Measurements from ENCODE around the gene WFDC11. TPM values are rescaled to one million over a fixed set of nuclear protein-coding genes. Genes with fewer than 3 reads are reported as not detected.

WFDC11 gene
- polyA plus RNA-seq, 4 donors: not detected

DNA sequence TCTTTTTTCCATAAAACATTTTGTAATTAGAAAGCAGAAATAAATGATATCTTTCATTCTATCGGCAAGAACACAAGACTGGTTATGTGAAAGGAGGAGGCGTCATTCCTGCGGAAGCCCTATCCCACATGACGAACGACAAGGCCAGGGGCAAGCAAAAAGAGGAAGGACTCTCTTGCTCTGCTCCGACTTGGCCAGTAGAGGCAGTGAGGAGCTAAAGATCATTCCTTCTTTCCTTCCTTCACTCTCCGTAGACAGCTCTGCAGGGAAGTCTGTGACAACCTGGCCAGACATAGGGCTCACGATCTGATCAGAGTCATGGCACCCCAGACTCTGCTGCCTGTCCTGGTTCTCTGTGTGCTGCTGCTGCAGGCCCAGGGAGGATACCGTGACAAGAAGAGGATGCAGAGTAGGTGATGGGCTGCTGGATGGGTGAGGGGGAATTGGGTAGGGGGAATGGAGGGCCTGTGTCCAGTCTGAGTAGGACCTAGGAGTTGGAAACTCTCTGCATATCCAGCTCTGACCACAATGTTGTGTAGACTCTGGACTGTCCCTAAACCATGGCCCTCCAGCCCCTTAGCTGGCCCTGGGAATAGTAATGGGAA, 40.4 kb downstream of the WFDC11 start, which contains the start of gene WFDC10A:
WFDC10A (plus strand) TSS at position 244 of the 605 bp plus-strand sequence; CDS start at position 319, 75 bp downstream.
- DNase-seq (ENCODE audit: low read depth in 4 of 4, low spot score in 3 of 4): no peak

DNA sequence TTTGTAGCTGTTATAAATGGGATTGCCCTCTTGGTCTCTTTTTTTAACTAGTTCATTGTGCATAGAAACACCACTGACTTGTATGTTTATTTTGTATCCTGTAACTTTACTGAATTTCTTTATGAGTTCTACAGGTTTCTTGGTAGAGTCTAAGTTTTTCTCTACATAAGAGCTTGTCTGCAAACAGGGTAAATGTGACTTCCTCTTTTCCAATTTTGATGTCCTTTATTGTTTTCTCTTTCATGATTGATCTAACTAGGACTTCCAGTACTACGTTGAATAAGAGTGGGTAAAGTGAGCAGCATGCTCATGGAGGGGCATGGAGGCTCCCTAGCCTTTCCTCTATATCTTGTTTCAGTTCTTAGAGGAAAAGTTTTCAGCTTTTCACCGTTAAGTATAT, 43.5 kb downstream of the WFDC11 start:
- DNase-seq (ENCODE audit: low read depth in 4 of 4, low spot score in 3 of 4): no peak

DNA sequence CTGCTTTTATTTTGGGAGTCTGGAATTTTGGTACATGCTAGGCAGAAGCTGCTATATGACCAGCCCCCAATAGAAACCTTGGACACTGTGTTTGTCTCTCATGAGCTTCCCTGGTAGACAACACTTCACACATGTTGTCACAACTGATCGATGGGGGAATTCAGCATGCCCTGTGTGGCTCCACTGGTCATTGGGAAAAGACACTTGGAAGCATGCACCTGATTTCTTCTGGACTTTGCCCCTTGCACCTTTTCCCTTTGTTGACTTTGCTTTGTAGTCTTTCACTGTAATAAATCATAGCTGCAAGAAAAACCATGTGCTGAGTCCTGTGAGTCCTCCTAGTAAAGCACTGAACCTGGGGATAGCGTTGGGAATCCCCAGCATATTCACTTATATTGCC, 48.4 kb downstream of the WFDC11 start:
- DNase-seq (ENCODE audit: low read depth in 4 of 4, low spot score in 3 of 4): no peak

DNA sequence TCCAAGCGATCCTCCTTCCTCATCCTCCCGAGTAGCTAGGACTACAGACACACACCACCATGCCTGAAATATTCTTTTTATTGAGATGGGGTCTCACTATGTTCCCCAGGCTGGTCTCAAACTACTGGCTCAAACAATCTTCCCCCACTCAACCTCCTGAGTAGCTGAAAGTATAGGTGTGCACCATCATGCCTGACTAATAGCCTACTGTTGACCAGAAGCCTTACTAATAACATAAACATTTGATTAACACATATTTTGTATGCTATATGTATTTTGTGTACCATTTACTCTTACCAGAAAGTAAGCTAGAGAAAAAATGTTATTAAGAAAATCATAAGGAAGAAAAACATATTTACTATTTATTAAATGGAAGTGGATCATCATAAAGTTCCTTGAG, 52.4 kb downstream of the WFDC11 start:
- no peak for DNase-seq (ENCODE audit: low read depth in 4 of 4, low spot score in 3 of 4)

DNA sequence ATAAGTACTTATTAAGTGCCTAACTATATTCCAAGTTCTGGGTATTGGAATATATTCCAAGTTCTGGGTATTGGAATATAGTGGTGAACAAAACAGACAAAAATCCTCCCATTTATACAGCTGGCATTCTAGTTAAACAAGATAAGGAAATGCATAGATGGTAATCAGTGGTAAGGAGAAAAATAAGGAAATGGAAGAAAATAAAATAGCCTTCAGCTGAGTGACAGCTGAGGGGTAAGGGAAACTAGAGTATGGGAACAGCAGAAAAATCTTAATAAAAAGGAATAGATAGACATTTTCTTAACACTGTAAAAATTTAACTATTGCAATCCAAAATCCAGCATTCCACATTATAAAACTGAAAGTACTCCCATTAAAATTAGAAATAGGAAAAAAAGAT, 57.7 kb downstream of the WFDC11 start:
- DNase-seq (ENCODE audit: low read depth in 4 of 4, low spot score in 3 of 4): no peak

DNA sequence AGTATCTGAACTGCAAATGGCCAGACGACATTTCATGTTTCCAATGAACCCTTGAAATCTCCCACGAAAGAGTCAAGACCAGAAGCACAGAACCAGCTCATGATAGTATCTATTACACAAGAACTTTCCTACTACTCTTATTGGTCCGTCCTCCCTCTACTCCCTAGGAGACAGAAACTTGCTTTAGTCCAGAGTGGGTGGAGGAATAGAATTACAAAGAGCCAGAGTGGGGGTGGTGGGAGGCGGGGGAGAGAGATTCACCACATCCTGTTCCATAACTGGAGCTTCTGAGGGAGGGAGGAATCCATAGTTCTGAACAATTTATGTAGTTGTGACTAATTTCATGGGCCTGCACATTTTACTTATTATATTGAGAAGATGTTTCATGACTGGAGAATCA, 59.0 kb downstream of the WFDC11 start:
- DNase-seq (ENCODE audit: low read depth in 4 of 4, low spot score in 3 of 4): no peak

DNA sequence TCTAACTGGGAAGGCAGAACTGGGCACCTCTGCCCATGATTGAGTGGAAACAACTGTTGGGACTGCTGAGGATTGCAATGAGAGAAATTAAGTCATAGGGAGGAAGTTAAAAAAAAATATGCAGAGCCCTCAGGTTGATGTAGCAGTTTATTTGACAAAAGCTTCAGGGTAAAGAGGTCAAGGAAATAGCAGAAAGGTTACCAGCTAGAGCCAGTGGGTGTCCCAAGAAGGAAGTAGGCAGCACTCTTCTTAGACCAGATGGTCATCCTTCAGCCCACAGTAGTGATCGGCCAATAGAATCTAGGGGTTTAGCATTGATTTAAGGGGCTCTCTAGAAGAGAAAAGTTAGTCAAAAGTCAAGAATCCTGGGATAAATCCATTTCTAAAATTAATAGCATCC, 62.2 kb downstream of the WFDC11 start:
- no peak for DNase-seq (ENCODE audit: low read depth in 4 of 4, low spot score in 3 of 4)

Other genes starting within 250 kb of the WFDC11 start
- gene WFDC2, start 200.5 kb downstream of the WFDC11 start, polyA plus RNA-seq (ENCODE audit: insufficient read length in 4 of 4): 100 to 1,000 TPM in 3 of 4 donors, 10 to 100 TPM in 1; 10.7 to 228 (median 172) TPM
- not detected for gene SPINT3, start 154.6 kb downstream of the WFDC11 start, polyA plus RNA-seq (ENCODE audit: insufficient read length in 4 of 4)
- gene WFDC6, start 130.8 kb downstream of the WFDC11 start, polyA plus RNA-seq (ENCODE audit: insufficient read length in 4 of 4): under 1 TPM in 1 of 4 donors, not detected in 3; 0.24 TPM
- under 1 TPM in 3 of 4 donors, not detected in 1; 0.13 to 0.50 (median 0.17) TPM for gene EPPIN, start 122.8 kb downstream of the WFDC11 start, polyA plus RNA-seq (ENCODE audit: insufficient read length in 4 of 4)
- under 1 TPM in 3 of 4 donors, not detected in 1; 0.14 to 0.21 (median 0.14) TPM for gene WFDC8, start 91.0 kb downstream of the WFDC11 start, polyA plus RNA-seq (ENCODE audit: insufficient read length in 4 of 4)
- not detected for gene WFDC10A, start 40.5 kb downstream of the WFDC11 start, polyA plus RNA-seq (ENCODE audit: insufficient read length in 4 of 4)
- gene WFDC9, start 39.0 kb downstream of the WFDC11 start, polyA plus RNA-seq (ENCODE audit: insufficient read length in 4 of 4): not detected
- under 1 TPM in 1 of 4 donors, not detected in 3; 0.13 TPM for gene WFDC13, start 31.8 kb upstream of the WFDC11 start, polyA plus RNA-seq (ENCODE audit: insufficient read length in 4 of 4)
- gene WFDC10B, start 34.8 kb upstream of the WFDC11 start, polyA plus RNA-seq (ENCODE audit: insufficient read length in 4 of 4): not detected
- gene SPINT4, start 52.1 kb upstream of the WFDC11 start, polyA plus RNA-seq (ENCODE audit: insufficient read length in 4 of 4): not detected
- 1 to 10 TPM in 3 of 4 donors, under 1 TPM in 1; 0.90 to 1.6 (median 1.3) TPM for gene WFDC3, start 121.6 kb upstream of the WFDC11 start, polyA plus RNA-seq (ENCODE audit: insufficient read length in 4 of 4)
- gene DNTTIP1, start 121.7 kb upstream of the WFDC11 start, polyA plus RNA-seq (ENCODE audit: insufficient read length in 4 of 4): 10 to 100 TPM; 31.1 to 39.0 (median 34.4) TPM
- gene UBE2C, start 142.4 kb upstream of the WFDC11 start, polyA plus RNA-seq (ENCODE audit: insufficient read length in 4 of 4): 10 to 100 TPM; 59.8 to 69.9 (median 67.4) TPM
- 1 to 10 TPM in 1 of 4 donors, under 1 TPM in 3; 0.47 to 1.3 (median 0.58) TPM for gene TNNC2, start 157.1 kb upstream of the WFDC11 start, polyA plus RNA-seq (ENCODE audit: insufficient read length in 4 of 4)
- 10 to 100 TPM; 11.5 to 21.1 (median 15.8) TPM for gene SNX21, start 163.6 kb upstream of the WFDC11 start, polyA plus RNA-seq (ENCODE audit: insufficient read length in 4 of 4)
- gene ACOT8, start 187.2 kb upstream of the WFDC11 start, polyA plus RNA-seq (ENCODE audit: insufficient read length in 4 of 4): 10 to 100 TPM; 16.9 to 31.3 (median 22.8) TPM
- 1 to 10 TPM; 4.2 to 5.6 (median 4.9) TPM for gene ZSWIM3, start 187.4 kb upstream of the WFDC11 start, polyA plus RNA-seq (ENCODE audit: insufficient read length in 4 of 4)
- gene ZSWIM1, start 211.0 kb upstream of the WFDC11 start, polyA plus RNA-seq (ENCODE audit: insufficient read length in 4 of 4): 10 to 100 TPM; 11.1 to 19.4 (median 13.9) TPM
- gene SPATA25, start 217.4 kb upstream of the WFDC11 start, polyA plus RNA-seq (ENCODE audit: insufficient read length in 4 of 4): 1 to 10 TPM; 1.7 to 7.8 (median 2.8) TPM
- 10 to 100 TPM in 1 of 4 donors, 1 to 10 TPM in 3; 2.0 to 11.0 (median 4.3) TPM for gene NEURL2, start 221.0 kb upstream of the WFDC11 start, polyA plus RNA-seq (ENCODE audit: insufficient read length in 4 of 4)
- gene CTSA, start 221.1 kb upstream of the WFDC11 start, polyA plus RNA-seq (ENCODE audit: insufficient read length in 4 of 4): 100 to 1,000 TPM in 3 of 4 donors, 10 to 100 TPM in 1; 83.2 to 156 (median 115) TPM
- 100 to 1,000 TPM in 3 of 4 donors, 10 to 100 TPM in 1; 72.7 to 139 (median 126) TPM for gene PLTP, start 241.9 kb upstream of the WFDC11 start, polyA plus RNA-seq (ENCODE audit: insufficient read length in 4 of 4)